Neutrophil (primary cell): ENCODE measurements around the gene SORCS2.

Source experiments
- H3K27ac ChIP-seq: fragments of 200-600 bp; sonication (generic); 2 replicates; pipeline ENCODE4 v1.5.1; 2016; ENCODE audit warnings: mild to moderate bottlenecking, moderate library complexity
- H3K27me3 ChIP-seq: fragments of 200-600 bp; sonication (generic); 2 replicates; pipeline ENCODE4 v1.6.0; 2016; ENCODE audit warnings: mild to moderate bottlenecking
- H3K36me3 ChIP-seq: fragments of 200-600 bp; sonication (generic); 2 replicates; pipeline ENCODE4 v1.5.1; 2017
- H3K4me1 ChIP-seq, 2 experiments: fragments of 200-600 bp in 1 of 2; sonication (generic) in 1 of 2; 1 replicate in 1 of 2; 2 replicates in 1 of 2; pipeline versions ENCODE4 v1.5.1 to v1.6.1; 2013 to 2016; ENCODE audit warnings: low read depth in 1 of 2, low read length in 1 of 2, mild to moderate bottlenecking in 1 of 2, moderate library complexity in 1 of 2; ENCODE audit not compliant: control insufficient read depth in 1 of 2, insufficient read depth in 1 of 2
- H3K4me3 ChIP-seq, 2 experiments: fragments of 200-600 bp in 1 of 2; sonication (generic) in 1 of 2; 1 replicate in 1 of 2; 2 replicates in 1 of 2; pipeline ENCODE4 v1.5.1; 2013 to 2016; ENCODE audit warnings: low read depth in 1 of 2, low read length in 1 of 2, mild to moderate bottlenecking in 1 of 2, moderate library complexity in 1 of 2
- H3K9me3 ChIP-seq: fragments of 200-600 bp; sonication (generic); 2 replicates; pipeline ENCODE4 v1.5.1; 2016
- TF ChIP-seq, protein P1 (sequence below): fragments of 200-600 bp; sonication (generic); IDR thresholded peaks from 2 replicates; pipeline ENCODE4 v1.5.1; 2016; ENCODE audit warnings: antibody characterized with exemption

The SORCS2 gene

DNA sequence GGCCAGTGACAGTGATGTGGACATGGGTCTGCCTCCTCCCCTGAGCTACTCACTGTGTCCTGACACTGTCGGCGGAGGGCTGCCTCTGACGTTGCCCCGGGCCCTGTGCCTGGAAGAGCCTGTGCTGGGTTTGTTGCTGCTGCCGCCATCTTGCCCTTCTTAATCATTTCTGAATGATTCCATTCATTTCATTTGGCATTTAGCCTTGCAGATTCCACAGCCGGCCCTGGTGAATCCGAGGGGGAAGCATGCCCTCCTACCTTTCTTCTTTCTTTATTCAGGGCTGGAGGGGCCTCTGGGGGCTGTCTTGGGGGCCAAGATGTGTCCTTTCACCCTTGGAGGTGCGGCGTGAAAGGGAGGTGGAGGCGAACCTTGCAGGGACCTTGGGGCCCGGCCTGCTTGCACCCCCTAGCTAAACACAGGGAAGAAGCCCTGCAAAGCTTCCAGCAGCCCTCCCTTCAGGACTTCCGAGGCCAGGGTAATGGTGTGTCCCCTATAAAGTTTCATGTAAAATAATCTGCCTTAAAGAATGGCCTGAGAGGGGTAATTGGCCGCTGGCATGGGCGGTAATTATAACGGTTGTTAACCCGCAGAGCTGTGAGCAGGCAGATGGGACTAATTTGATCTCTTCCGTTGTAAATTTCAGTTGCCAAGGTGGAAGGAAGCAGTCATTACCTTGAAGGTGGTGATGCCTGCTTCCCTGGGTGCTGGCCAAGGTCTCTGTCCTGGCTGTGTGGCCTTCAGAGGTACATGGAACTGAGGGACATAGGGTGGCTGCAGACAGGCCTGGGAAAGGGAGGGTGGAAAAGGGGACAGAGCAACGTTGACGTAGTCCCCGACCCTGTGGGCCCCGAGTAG is 150.1 kb downstream of the SORCS2 start:
- H3K4me3 ChIP-seq: no peak overlapping the region
- TF ChIP-seq, protein P1, sequence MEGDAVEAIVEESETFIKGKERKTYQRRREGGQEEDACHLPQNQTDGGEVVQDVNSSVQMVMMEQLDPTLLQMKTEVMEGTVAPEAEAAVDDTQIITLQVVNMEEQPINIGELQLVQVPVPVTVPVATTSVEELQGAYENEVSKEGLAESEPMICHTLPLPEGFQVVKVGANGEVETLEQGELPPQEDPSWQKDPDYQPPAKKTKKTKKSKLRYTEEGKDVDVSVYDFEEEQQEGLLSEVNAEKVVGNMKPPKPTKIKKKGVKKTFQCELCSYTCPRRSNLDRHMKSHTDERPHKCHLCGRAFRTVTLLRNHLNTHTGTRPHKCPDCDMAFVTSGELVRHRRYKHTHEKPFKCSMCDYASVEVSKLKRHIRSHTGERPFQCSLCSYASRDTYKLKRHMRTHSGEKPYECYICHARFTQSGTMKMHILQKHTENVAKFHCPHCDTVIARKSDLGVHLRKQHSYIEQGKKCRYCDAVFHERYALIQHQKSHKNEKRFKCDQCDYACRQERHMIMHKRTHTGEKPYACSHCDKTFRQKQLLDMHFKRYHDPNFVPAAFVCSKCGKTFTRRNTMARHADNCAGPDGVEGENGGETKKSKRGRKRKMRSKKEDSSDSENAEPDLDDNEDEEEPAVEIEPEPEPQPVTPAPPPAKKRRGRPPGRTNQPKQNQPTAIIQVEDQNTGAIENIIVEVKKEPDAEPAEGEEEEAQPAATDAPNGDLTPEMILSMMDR: no peak
- H3K27me3 ChIP-seq: no peaks in the 10 kb centered on the region
- no peaks in the 10 kb centered on the region for H3K4me1 ChIP-seq
- H3K36me3 ChIP-seq: no peaks in the 10 kb centered on the region
- H3K27ac ChIP-seq: no peak overlapping the region
- H3K9me3 ChIP-seq: no peaks in the 10 kb centered on the region

DNA sequence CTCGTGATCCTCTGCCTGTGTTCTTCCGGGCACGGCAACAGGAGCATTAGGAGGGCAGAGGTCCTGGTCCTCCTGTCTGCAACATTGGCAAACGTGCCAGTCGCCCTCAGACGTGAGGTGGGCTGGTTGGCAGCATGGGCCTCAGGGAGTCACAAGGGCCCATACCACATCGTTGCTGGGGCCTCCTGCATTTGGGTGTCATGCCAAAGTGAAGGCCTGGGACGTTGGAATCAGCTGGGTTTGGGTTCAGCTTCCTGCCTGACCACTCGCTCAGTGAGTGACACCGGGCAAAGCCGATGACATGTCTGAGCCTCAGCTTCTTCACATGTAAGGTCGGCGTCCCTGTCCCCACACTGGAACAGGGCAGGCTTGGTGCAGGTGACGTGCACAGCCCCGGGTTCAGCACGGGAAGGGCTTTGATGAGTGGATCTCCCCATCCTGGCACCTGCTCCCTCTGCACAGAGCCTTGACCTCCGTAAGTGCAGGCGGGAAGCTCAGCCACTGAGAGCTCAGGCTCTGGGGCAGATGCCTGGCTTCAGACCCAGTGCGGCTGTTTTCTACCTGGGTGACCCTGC is 150.8 kb downstream of the SORCS2 start:
- Histone ChIP-seq H3K9me3 (no peaks in the 10 kb centered on the region), H3K36me3 (no peaks in the 10 kb centered on the region), H3K4me3 (no peak overlapping the region), H3K27me3 (no peaks in the 10 kb centered on the region), H3K4me1 (no peaks in the 10 kb centered on the region), H3K27ac (no peak overlapping the region)
- TF ChIP-seq, protein P1: no peak

DNA sequence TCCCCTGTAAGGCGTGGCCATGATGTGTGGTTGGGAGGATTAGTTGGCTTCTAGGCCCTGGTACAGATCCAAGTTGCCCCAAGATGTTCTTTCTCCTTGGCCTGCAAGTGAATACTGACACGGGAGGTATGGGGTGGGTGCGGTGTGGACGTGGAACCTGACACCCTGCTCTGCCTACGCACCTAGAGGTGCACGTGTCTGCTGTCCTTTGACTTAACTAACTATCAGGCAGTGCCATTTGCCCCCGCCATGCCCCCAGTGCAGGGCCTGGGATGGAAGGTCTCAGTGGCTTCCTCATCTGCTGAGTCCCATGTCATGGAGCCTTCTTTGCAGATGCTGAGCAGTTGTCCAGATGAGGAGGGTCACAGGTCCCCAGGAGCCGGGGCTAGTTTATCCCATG is 151.6 kb downstream of the SORCS2 start:
- Histone ChIP-seq H3K27ac (no peak overlapping the region), H3K36me3 (no peaks in the 10 kb centered on the region), H3K4me1 (no peaks in the 10 kb centered on the region), H3K9me3 (no peaks in the 10 kb centered on the region), H3K27me3 (no peaks in the 10 kb centered on the region), H3K4me3 (no peak overlapping the region)
- TF ChIP-seq, protein P1: no peak

DNA sequence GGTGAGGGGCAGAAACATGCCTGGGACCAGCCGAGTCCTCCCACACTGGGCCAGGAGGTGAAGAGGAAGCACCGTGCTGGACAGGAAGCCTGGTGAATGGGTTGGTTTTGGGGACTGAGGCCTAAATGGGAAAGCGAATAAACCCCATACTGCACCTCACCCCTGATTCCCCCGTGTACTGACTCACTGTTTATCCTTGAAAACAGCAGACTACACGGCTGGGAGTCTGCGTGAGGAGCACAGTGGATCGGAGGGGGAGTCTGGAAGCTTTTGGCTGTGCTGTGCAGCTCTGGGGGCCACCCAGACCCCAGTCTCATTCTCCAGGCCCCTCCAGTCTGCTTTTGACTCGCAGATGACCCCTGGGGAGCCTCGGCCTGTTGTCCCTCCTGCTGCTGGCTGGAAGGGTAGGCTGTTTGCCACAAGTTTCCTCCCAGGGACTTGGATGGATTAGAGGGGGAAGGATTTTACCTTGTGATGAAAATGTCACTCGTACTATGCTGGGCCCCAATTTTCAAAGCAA is 152.4 kb downstream of the SORCS2 start:
- Histone ChIP-seq H3K27ac (no peak overlapping the region), H3K27me3 (no peaks in the 10 kb centered on the region), H3K4me3 (no peak overlapping the region), H3K9me3 (no peaks in the 10 kb centered on the region), H3K36me3 (no peaks in the 10 kb centered on the region), H3K4me1 (no peaks in the 10 kb centered on the region)
- TF ChIP-seq, protein P1: no peak

DNA sequence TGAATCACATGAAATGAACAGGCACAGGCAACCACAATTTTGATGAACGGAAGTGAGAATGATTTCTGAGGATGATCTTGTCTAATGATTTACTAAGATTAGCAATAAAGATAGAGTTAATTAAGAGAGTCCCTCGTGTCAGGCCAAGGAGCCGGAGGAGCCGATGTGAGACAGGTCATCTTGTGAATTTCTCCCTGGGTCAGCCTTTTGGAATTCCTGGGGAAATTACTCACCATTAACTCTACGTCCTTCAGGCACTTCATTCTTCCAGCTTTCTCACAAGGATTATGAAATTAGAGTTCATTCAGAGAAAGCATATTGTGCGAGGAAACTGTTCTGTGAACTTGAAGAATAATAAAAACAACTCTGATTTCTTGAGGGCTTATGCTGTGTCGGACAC is 155.6 kb downstream of the SORCS2 start:
- no peak overlapping the region for H3K27ac ChIP-seq
- no peaks in the 10 kb centered on the region for H3K27me3 ChIP-seq
- H3K4me1 ChIP-seq: no peaks in the 10 kb centered on the region
- H3K4me3 ChIP-seq: no peak overlapping the region
- no peaks in the 10 kb centered on the region for H3K36me3 ChIP-seq
- no peaks in the 10 kb centered on the region for H3K9me3 ChIP-seq
- TF ChIP-seq, protein P1: no peak
